GM12891 (cell line): ENCODE data around the gene GABRE.

Source experiments
- PAX5 ChIP-seq: IDR thresholded peaks from 2 replicates; pipeline ENCODE4 v1.6.1; 2011; ENCODE audit warnings: low read length, moderate library complexity, mild to moderate bottlenecking; ENCODE audit not compliant: insufficient read depth, severe bottlenecking
- POLR2A ChIP-seq: IDR thresholded peaks from 2 replicates; pipeline ENCODE4 v1.6.1; 2011; ENCODE audit warnings: low read depth, low read length, control low read depth
- POLR2AphosphoS5 ChIP-seq: IDR thresholded peaks from 2 replicates; pipeline ENCODE4 v1.6.1; 2011; ENCODE audit warnings: low read depth, low read length, control low read depth
- TAF1 ChIP-seq: IDR thresholded peaks from 2 replicates; pipeline ENCODE4 v1.6.1; 2011; ENCODE audit warnings: low read depth, low read length, control low read depth

DNA sequence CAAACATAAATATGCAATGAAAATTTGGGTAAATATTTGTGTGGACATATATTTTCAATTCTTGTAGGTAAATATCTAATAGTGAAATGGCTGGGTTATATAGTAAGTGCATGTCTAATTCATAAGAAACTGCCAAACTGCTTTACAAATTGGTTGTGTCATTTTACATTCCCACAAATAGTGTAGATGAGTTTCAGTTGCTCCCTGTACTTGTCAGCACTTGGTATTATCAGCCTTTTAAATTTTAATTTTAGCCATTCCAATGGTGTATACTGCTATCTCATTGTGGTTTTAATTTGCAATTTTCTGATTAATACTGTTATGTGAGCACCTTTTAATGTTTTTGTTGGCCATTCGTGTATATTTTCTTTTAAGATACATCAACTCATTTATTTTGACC is 23.1 kb upstream of the GABRE start:
- TF ChIP-seq POLR2A = no peak
- no peak for TF ChIP-seq POLR2AphosphoS5
- TF ChIP-seq TAF1 = no peak
- TF ChIP-seq PAX5 = no peak
